Choroid plexus epithelial cell (primary cell): ENCODE data around the gene SYT2.

Experiments used
- DNase-seq: peaks from one replicate; pipeline ENCODE4 v3.0.0-alpha.2; 2010; ENCODE audit warnings: low read depth
- H3K4me3 ChIP-seq: 2 replicates; pipeline ENCODE4 v1.5.1; 2011; ENCODE audit warnings: low read depth, mild to moderate bottlenecking, control low read depth, low read length, moderate library complexity
- CTCF ChIP-seq: conservative IDR thresholded peaks from 2 replicates; pipeline ENCODE4 v1.5.1; 2011; ENCODE audit warnings: low read depth, mild to moderate bottlenecking, control low read depth, inconsistent platforms, low read length, moderate library complexity

Gene SYT2

GRCh38 chr1:202568410-202568809, 141.8 kb downstream of the SYT2 start:
- no peak overlapping the region for H3K4me3 ChIP-seq
- TF ChIP-seq CTCF, result no peak
- DNase-seq, result no peak

- H3K4me3 ChIP-seq, result no peak overlapping the region
- DNase-seq, result peak; percentile 73
- TF ChIP-seq CTCF, result no peak
Observed at GRCh38 chr1:202567738-202568137, 142.5 kb downstream of the SYT2 start.

- TF ChIP-seq CTCF, result no peak
- no peak for DNase-seq
- no peak overlapping the region for H3K4me3 ChIP-seq
Observed at GRCh38 chr1:202565890-202566602, 144.2 kb downstream of the SYT2 start.

GRCh38 chr1:202564958-202565495, 145.2 kb downstream of the SYT2 start:
- no peak overlapping the region for H3K4me3 ChIP-seq
- no peak for TF ChIP-seq CTCF
- no peak for DNase-seq

- H3K4me3 ChIP-seq, result no peak overlapping the region
- no peak for TF ChIP-seq CTCF
- DNase-seq, result no peak
Observed at GRCh38 chr1:202563818-202564217, 146.4 kb downstream of the SYT2 start.

GRCh38 chr1:202562444-202563060, 147.7 kb downstream of the SYT2 start:
- no peak for TF ChIP-seq CTCF
- DNase-seq, result no peak
- no peak overlapping the region for H3K4me3 ChIP-seq
